Measurements from ENCODE around the gene ULK4.
A peak's percentile ranks its signal among the peaks of the same experiment; 100 is the strongest.

The ULK4 gene

DNA sequence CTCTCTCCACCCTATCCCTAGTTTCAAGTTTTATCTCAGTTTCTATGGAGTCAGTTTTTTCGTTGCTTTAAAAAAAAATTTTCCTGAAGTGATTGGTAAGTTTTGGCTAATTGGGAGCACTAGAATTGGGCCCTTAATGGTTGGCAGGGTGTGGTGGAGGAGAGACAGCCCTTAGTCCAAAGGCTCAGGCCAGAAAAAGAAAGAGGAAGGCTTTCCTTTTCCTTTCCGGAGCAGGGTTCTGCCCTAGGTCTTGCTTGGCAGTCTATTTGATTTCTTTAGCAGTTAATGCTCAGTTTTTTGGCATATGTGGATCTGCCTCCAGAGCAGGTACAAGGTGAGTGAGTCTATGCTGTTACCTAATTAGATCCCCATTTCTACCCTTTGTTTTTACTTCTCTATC lies 739.9 kb downstream of the ULK4 start:
- no peak for DNase-seq (ENCODE audit: low read depth)

GRCh38 chr3:41220906-41221677 lies 740.8 kb downstream of the ULK4 start:
- no peak for DNase-seq (ENCODE audit: low read depth)

DNA sequence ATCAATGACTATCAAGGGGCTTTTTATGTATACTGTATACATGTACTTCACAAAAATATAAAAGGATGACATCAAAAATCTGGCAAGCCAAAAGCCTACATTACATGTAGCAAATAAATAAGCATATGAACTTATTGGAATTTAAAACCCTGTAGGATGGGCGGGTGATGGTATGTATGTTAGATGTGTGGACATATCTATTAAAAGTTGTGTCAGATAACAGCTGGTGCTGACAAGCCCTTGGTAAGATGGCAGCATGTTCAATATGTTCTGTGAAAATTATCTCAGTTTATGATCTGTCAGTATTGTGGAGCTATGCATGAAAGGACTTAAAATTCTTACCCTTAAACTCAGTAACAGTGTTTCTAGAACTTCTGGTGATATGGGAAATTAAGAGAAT lies 742.5 kb downstream of the ULK4 start:
- DNase-seq (ENCODE audit: low read depth), result no peak

GRCh38 chr3:41216993-41217392 lies 744.9 kb downstream of the ULK4 start:
- DNase-seq (ENCODE audit: low read depth), result peak; percentile 33

GRCh38 chr3:41216422-41216821 lies 745.5 kb downstream of the ULK4 start:
- DNase-seq (ENCODE audit: low read depth), result no peak

- DNase-seq (ENCODE audit: low read depth), result no peak
Measured at GRCh38 chr3:41213588-41213987, 748.3 kb downstream of the ULK4 start.

DNA sequence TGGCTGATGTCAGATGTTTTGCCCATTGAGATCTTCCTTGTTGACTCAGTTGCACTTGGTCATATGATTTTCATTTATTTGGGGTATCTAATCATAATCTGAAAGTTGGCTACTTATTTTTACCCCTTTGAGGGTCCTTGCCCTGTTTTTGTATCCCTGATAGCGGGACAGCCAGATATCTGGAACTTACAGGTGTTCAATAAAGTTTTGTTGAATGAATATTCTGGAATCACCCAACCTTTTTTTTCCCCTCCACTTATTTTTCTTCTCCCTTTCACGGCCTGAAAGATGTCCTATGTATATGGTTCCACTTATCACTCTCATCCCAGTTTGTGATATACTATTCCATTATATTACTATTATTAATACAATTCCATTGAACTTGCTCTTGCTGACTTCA lies 749.8 kb downstream of the ULK4 start:
- DNase-seq (ENCODE audit: low read depth), result no peak

DNA sequence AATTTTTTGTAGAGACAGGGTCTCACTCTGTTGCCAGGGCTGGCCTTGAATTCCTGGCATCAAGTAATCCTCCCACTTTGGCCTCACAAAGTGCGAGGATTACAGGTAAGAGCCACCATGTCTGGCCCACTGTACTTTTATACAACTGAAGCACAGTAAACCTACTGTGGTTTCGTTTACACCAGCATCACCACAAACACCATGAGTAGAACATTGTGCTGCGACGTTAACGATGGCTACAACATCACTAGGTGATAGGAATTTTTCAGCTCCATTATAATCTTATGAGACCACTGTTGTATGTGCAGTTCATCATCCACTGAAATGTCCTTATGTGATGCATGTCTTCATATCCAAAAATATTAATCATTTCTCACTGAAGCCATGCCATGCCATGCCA lies 750.9 kb downstream of the ULK4 start:
- DNase-seq (ENCODE audit: low read depth), result no peak

- no peak for DNase-seq (ENCODE audit: low read depth)
Measured at GRCh38 chr3:41209646-41210045, 752.3 kb downstream of the ULK4 start.

GRCh38 chr3:41208507-41209220 lies 753.2 kb downstream of the ULK4 start:
- DNase-seq (ENCODE audit: low read depth), result no peak

- no peak for DNase-seq (ENCODE audit: low read depth)
Measured at GRCh38 chr3:41207355-41207754, 754.5 kb downstream of the ULK4 start.

DNA sequence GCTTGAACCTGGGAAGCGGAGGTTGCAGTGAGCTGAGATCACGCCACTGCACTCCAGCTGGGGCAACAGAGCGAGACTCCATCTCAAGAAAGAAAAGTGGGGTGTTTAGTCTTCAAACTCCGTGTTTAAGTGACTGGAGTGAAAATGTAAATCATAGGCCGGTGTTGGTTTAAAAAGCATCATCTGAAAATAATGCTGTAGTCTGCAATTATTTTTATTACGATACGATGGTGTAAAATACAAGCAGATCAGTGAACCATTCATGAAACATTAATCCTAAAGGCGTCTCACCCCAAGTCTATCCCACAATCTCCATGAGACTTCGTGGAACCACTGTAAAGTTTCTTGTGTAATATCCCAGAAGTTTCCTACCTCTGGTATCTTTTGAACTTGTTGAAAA lies 756.3 kb downstream of the ULK4 start:
- DNase-seq (ENCODE audit: low read depth), result no peak

- DNase-seq (ENCODE audit: low read depth), result no peak
Measured at GRCh38 chr3:41204369-41204768, 757.5 kb downstream of the ULK4 start.

GRCh38 chr3:41202834-41203345 lies 759.0 kb downstream of the ULK4 start:
- DNase-seq (ENCODE audit: low read depth), result peak; percentile 71

- DNase-seq (ENCODE audit: low read depth), result no peak
Measured at GRCh38 chr3:41202075-41202833, 759.6 kb downstream of the ULK4 start.

DNA sequence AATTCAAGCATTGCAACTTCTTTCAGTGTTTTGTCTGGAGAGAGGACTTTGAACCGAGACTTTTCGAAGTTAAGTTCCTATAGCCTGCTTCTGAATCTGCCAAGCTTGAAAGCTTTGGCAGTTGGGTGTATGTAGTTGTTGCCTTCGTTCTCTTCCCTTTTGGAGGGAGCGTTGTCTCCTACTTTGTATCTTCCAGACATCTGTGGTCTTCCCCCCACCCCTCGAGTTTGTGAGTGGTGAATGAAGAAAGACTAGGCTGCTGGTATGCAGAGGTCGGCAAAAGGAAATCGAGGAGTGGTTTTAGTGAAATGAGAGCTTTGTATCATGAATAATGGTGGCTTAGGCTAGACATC lies 761.3 kb downstream of the ULK4 start:
- peak; percentile 78 for DNase-seq (ENCODE audit: low read depth)

DNA sequence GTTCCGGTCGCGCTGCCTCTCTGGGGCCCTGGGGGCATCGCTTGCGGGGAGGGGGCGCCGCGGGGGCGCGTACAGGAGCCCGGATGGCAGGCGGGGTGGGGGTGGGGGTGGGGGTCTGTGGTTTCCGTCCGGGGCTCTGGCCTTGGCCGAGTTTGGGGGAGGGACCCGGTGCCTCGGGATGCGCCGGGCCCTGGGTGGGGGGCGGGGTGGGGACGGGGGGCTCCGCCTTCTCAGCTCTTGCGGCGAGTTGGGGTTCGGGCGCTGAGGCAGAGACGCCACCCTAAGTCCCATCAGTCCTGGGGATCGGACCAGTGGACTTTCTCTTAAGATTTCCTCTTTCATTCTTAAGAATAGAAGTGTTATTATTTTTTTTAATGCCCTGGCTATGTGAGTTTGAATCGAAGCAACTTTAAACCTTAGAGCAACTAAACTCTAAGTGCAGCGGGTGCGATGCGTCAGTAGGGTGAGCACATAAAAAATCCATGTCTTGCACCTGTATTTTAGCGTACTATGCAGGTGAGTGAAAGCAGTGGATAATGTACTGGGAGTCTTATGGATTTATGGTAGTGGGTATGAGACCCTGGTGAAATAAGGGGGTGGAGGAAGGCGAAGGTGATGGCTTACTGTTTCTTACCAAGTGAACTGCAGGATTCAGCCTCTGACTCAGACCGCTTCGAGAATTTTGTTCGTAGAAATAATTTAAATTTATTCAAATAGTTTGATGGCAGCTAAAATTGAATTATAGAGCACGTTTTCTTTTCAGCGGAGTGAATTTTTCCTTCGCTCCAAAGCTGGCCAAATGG lies 761.8 kb downstream of the ULK4 start:
- peak; percentile 35 for DNase-seq (ENCODE audit: low read depth)

DNA sequence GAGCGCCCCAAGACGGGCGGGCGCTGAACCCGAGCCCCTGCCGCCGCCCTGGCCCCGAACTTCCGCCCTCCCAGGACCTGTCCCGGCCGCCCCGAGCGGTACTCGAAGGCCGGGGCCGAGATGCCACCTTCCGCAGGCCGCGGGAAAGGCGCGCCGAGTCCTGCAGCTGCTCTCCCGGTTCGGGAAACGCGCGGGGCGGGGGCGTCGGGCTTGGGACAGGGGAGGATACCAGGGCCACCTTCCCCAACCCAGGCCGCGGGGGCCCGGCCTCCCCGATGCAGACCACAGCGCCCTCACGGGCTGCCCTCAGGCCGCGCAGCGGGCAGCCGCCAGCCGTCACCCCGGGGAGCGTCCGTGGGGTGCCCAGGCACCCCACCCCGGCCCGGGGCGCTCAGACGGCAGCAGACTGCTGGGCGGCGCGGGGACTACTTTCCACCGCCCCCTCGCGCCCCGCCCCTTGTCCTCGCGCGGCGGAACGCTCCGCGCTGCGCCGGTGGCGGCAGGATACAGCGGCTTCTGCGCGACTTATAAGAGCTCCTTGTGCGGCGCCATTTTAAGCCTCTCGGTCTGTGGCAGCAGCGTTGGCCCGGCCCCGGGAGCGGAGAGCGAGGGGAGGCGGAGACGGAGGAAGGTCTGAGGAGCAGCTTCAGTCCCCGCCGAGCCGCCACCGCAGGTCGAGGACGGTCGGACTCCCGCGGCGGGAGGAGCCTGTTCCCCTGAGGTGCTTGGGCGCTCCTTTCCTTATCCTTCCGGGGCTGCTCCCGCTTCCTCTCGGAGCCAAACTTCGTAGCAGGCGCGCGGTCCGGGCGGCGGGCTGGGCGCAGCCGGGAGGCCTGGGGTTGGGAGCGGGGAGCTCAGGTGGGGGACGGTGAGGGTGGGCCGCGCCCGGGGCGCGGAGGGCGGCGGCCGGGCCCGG lies 762.7 kb downstream of the ULK4 start, which contains the start of gene CTNNB1:
Gene CTNNB1 (plus strand): TSS at position 556 of the 916 bp plus-strand sequence. CDS start 24,564 bp downstream, outside the sequence.
- DNase-seq (ENCODE audit: low read depth), result peak; percentile 88

DNA sequence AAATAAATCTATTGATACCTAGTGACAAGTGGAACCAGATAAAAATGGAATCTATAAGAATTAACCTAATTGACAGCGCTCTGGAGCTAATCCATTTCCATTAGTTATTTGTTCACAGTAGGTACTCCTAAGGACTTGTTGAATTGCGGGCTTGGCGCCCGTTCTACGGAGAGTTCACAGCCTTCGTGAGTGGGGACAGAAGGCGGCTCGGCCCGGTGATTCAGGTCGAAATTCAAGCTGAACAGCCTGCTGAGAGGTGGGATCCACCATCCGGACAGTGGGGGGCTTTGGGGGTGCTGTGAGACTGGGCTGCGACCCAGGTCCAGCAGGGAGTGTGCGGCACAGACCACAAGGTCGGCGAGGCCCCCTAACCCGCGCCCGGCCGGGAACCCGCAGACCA lies 763.4 kb downstream of the ULK4 start:
- DNase-seq (ENCODE audit: low read depth), result no peak

DNA sequence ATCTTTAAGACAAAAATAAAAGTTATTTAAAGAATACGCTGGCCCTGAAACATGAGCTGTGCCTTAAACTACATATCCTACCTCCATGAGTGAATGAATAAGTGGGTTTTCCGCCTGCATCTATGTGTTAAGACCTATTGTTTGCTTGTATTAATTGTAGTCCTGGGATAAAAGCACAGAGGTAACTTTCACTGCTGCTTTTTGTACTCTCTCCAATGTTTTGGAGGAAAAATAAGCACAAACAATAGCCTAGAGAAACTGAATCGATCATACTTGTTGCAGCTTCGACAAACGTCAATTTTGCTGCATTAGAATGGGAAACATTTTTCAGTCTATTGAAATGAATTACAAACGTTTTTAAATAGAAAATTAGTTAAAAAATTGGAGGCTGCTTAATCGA lies 763.9 kb downstream of the ULK4 start:
- DNase-seq (ENCODE audit: low read depth), result no peak

All from EH (cell line).